ENCODE data around the gene ROM1.

ROM1 gene

DNA sequence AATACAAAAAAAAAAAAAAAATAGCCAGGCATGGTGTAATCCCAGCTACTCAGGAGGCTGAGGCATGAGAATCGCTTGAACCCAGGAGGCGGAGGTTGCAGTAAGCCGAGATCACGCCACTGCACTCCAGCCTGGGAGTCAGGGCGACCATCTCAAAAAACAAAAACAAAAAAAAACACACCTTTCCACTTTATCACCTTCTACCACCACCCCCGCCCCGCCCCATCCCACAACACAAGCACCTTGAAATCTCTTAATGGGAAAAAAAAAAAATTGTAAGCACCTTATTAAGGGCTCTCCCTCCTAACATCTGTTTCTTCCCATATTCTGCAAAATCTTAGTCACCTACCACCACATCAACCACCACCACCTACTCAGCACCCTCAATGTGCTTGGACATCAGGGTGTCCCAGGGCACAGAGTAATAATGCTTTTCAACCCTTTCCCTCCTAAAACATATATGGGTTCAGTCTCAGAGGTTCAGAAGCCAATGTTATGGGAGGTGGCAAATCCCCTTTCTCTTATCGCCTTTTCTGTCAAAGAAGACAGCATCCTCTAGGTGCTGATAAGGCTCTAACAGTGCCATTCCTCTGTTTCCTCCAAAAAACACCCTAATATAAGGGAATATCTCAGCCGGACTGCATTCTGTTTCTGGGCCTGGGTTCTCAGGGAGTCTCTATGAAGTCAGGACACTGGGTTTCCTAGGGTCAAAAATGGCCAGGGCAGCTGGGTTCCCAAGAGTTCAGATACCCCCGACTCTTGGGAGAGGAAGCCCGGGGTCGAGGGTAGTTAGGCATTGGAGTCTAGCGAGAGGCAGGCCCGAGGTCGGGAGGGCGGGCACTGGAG lies 39.3 kb downstream of the ROM1 start:
- no peak for DNase-seq

DNA sequence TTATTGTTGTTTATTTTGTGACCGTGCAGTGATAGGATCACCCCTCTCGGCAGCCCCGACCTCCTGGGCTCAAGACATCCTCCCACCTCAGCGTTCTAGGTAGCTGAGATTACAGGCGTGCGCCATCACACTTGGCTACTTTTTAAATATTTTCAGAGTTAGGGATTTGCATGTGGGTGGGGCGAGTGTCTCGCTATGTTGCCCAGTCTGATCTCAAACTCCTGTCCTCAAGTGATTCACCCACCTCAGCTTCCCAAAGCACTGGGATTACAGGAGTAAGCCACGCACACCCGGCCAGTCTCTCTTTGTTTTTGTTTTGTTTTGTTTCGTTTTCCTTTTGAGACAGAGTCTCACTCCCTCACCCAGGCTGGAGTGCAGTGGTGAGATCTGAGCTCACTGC lies 41.2 kb downstream of the ROM1 start:
- DNase-seq, result no peak

DNA sequence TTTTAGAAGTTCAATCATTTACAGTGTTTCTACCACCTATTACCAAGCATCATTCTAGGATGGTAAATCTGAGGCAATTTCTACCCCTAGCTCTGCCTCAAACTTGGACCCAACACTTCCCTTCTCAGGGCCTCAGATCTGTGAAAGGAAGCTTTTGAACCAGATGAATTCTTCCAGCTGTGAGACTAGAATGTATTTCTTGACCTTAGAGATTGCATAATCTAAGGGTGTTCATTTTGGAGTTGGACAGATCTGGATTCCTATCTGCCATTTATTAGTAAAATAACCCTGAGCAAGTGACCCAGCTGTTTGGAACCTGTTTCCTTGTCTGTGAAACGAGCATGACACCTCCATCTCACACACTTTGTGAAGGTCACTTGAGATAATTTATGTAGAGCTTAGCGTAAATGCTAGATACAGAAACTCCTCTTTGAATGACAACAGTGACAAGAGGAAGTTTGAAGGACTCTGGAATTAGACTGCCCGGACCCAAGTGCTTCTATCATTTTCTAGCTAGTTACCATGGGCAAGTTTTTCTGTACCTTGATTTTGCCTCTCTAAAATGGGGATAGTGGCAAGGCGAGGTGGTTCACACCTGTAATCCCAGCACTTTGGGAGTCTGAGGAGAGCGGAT lies 43.9 kb downstream of the ROM1 start:
- no peak for DNase-seq

DNA sequence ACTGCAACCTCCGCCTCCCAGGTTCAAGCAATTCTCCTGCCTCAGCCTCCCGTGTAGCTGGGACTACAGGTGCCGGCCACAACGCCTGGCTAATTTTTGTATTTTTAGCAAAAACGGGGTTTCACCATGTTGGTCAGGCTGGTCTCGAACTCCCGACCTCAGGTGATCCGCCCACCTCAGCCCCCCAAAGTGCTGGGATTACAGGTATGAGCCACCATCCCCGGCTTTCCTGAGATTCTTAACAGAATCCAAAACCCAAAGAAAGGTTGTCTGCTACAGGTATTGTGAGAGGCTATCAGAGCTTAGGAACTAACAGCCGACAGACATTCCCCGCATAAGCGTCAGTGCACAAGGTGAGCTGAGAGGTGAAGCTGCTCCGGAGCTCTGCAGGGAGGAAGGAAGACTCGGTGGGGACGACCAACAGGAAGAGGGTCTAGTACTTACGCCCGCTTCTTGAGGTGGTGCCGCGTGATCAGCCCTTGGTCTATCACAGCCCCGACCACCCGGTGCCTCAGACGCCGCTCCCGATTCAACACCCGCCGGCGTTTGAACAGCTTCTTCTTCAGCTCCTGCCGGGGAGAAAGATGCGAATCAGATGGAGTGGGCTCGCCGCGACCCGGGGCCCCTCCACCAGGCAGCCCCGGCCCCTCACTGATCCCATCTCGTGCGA lies 51.5 kb downstream of the ROM1 start:
- peak; percentile 24 for DNase-seq
